Esophagus muscularis mucosa (tissue), 4 donors: ENCODE data around the gene HBA2.

ENCODE experiments used
- CTCF ChIP-seq, 3 experiments: fragments of 200-600 bp in 2 of 3; fragments of 450-650 bp in 1 of 3; sonication (generic) in 2 of 3; IDR thresholded peaks; one replicate each; pipeline ENCODE4 v1.5.1; 2017 to 2019; ENCODE audit warnings: antibody characterized with exemption in 3 of 3, mild to moderate bottlenecking in 2 of 3, moderate library complexity in 1 of 3
- EP300 ChIP-seq: sonication (generic); formaldehyde crosslinking; IDR thresholded peaks from one replicate; pipeline ENCODE4 v1.6.1; 2017; ENCODE audit warnings: antibody characterized with exemption
- POLR2A ChIP-seq: fragments of 450-650 bp; IDR thresholded peaks from one replicate; pipeline ENCODE4 v1.6.1; 2017; ENCODE audit warnings: antibody characterized with exemption, moderate library complexity, mild to moderate bottlenecking, low read depth
- POLR2AphosphoS5 ChIP-seq, 2 donors: sonication (generic); formaldehyde crosslinking; IDR thresholded peaks; one replicate each; pipeline ENCODE4 v1.6.1; 2017; ENCODE audit warnings: antibody characterized with exemption in 2 of 2

GRCh38 chr16:167122-167690, 5.5 kb upstream of the HBA2 start:
- TF ChIP-seq CTCF (IDR thresholded peaks at IDR 0.05) (no peak), POLR2AphosphoS5 (IDR thresholded peaks at IDR 0.05) (no peak), POLR2A (no peak), EP300 (no peak)
